Stomach (tissue), 9 donors: Measurements from ENCODE around the gene FCAMR. TPM values are rescaled to one million over a fixed set of nuclear protein-coding genes. Genes with fewer than 3 reads are reported as not detected.

ENCODE experiments used
- DNase-seq, 2 donors: peaks; one replicate each; pipeline versions ENCODE4 v3.0.0 to v3.0.0-alpha.2; 2013 to 2019
- H3K27ac ChIP-seq, 5 donors: fragments of 200-600 bp in 4 of 5; sonication (generic) in 4 of 5; one replicate each; pipeline ENCODE4 v1.5.1; 2013 to 2019; ENCODE audit warnings: mild to moderate bottlenecking in 1 of 5, moderate library complexity in 1 of 5
- H3K27me3 ChIP-seq, 3 donors: fragments of 200-600 bp; sonication (generic); one replicate each; pipeline ENCODE4 v1.5.1; 2017 to 2019; ENCODE audit warnings: mixed run types in 1 of 3
- H3K36me3 ChIP-seq, 4 donors: fragments of 200-600 bp; sonication (generic); 1 replicate in 3 of 4; 2 replicates in 1 of 4; pipeline ENCODE4 v1.5.1; 2016 to 2019
- H3K4me1 ChIP-seq, 4 donors: fragments of 200-600 bp; sonication (generic); one replicate each; pipeline ENCODE4 v1.5.1; 2016 to 2019
- H3K4me3 ChIP-seq, 4 donors: fragments of 200-600 bp; sonication (generic) in 3 of 4; one replicate each; pipeline ENCODE4 v1.5.1; 2016 to 2019; ENCODE audit warnings: mild to moderate bottlenecking in 1 of 4
- H3K9me3 ChIP-seq, 4 donors: fragments of 200-600 bp; sonication (generic); one replicate each; pipeline ENCODE4 v1.5.1; 2016 to 2019
- CTCF ChIP-seq, 7 experiments: fragments of 450-650 bp in 4 of 7; fragments of 200-600 bp in 3 of 7; sonication (generic) in 3 of 7; IDR thresholded peaks; one replicate each; pipeline ENCODE4 v1.5.1; 2016 to 2019; ENCODE audit warnings: antibody characterized with exemption in 7 of 7, control low read depth in 2 of 7, mild to moderate bottlenecking in 1 of 7
- EP300 ChIP-seq: sonication (generic); formaldehyde crosslinking; IDR thresholded peaks from one replicate; pipeline ENCODE4 v1.6.1; 2017; ENCODE audit warnings: antibody characterized with exemption
- POLR2A ChIP-seq, 4 donors: fragments of 450-650 bp; IDR thresholded peaks; one replicate each; pipeline ENCODE4 v1.6.1; 2016; ENCODE audit warnings: antibody characterized with exemption in 4 of 4, control low read depth in 2 of 4, mild to moderate bottlenecking in 1 of 4, moderate library complexity in 1 of 4
- POLR2AphosphoS5 ChIP-seq, 3 donors: sonication (generic); formaldehyde crosslinking; IDR thresholded peaks; one replicate each; pipeline ENCODE4 v1.6.1; 2016; ENCODE audit warnings: antibody characterized with exemption in 3 of 3
- WGBS, 5 donors: extraction: QIAGEN DNeasy Blood & Tissue Kit in 3 of 5; methylation state at CpG; one replicate each; pipeline versions ENCODE4 v1.1.5 to v1.1.7; 2013 to 2018; 5-methylcytosine and 5-hydroxymethylcytosine counted together
- intact Hi-C: fragments of 100-400 bp; cut with DNase I; formaldehyde crosslinking; loops from one replicate; pipeline ENCODE4 v1.15.1; 2023; ENCODE audit warnings: low total_unique reads
- polyA plus RNA-seq, 3 donors: library from polyadenylated mRNA; stranded (reverse); fragments of 200-250 nt; gene quantifications; one replicate each; pipeline ENCODE4 v1.2.3, GENCODE V29; 2013
- total RNA-seq, 5 donors: library from RNA; depleted of rRNA; stranded (reverse); fragments of >200 nt; gene quantifications; one replicate each; pipeline versions ENCODE4 v1.1.0 to v1.2.3, GENCODE V29; 2014 to 2016
- donor health status: healthy with polysubstance abuse.
- donor health status: Bipolar disorder and iron deficiency.
- donor health status: healthy.

The FCAMR gene
- total and polyA plus RNA-seq, 8 donors = 0.30 to 0.58 (median 0.37) TPM; not detected in 5

- no peak for TF ChIP-seq POLR2A (IDR thresholded peaks at IDR 0.05)
- TF ChIP-seq EP300 = no peak
- no peak for TF ChIP-seq POLR2AphosphoS5 (IDR thresholded peaks at IDR 0.05)
- no peak for TF ChIP-seq CTCF (IDR thresholded peaks at IDR 0.05)
- no peak for DNase-seq
- intact Hi-C loops = no loop called here
- Histone ChIP-seq H3K27me3 (no peaks in the 10 kb centered on the region), H3K4me3 (no peak overlapping the region), H3K36me3 (no peaks in the 10 kb centered on the region), H3K9me3 (no peaks in the 10 kb centered on the region), H3K4me1 (peaks cover 50 to 84% (median 69%) of the 10 kb centered on the region in 4 donors), H3K27ac (peak overlapping the region; percentile 46 to 94 (median 83))
- 43 to 69% (median 54%) methylated on average over 3 of the region's 3 CpGs for WGBS, 5 donors
These were observed 36.7 kb upstream of the FCAMR start for GRCh38 chr1:207006914-207007313.

DNA sequence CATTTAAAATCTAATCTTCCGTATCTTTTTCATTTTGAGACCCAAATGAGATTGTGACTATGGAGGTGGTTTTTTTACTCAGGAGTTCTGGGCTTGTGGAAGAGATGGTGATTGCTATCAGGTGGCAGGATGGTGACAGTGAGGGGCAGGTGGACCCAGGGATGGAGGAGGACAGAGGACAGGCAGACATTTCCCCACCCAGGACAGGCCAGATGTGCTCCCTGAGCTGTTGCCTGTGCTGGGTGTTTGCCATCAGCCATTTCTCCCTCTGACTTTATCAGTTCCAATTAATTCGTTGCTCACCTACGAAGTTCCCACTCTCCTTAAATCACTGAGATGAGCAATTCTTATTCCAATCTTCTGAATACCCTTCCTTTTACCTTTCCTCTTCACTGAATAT is 35.8 kb upstream of the FCAMR start:
- intact Hi-C loops = no loop called here
- Histone ChIP-seq H3K36me3 (no peaks in the 10 kb centered on the region), H3K27me3 (no peaks in the 10 kb centered on the region), H3K4me3 (no peak overlapping the region), H3K9me3 (no peaks in the 10 kb centered on the region), H3K4me1 (peaks cover 50 to 85% (median 71%) of the 10 kb centered on the region in 4 donors), H3K27ac (peak overlapping the region; percentile 82 to 94 (median 89))
- no peak for TF ChIP-seq CTCF (IDR thresholded peaks at IDR 0.05)
- no peak for TF ChIP-seq EP300
- no peak for TF ChIP-seq POLR2A (IDR thresholded peaks at IDR 0.05)
- no peak for TF ChIP-seq POLR2AphosphoS5 (IDR thresholded peaks at IDR 0.05)
- no peak for DNase-seq
- WGBS, 5 donors = 46 to 78% (median 58%) methylated on average over 3 of the region's 3 CpGs

DNA sequence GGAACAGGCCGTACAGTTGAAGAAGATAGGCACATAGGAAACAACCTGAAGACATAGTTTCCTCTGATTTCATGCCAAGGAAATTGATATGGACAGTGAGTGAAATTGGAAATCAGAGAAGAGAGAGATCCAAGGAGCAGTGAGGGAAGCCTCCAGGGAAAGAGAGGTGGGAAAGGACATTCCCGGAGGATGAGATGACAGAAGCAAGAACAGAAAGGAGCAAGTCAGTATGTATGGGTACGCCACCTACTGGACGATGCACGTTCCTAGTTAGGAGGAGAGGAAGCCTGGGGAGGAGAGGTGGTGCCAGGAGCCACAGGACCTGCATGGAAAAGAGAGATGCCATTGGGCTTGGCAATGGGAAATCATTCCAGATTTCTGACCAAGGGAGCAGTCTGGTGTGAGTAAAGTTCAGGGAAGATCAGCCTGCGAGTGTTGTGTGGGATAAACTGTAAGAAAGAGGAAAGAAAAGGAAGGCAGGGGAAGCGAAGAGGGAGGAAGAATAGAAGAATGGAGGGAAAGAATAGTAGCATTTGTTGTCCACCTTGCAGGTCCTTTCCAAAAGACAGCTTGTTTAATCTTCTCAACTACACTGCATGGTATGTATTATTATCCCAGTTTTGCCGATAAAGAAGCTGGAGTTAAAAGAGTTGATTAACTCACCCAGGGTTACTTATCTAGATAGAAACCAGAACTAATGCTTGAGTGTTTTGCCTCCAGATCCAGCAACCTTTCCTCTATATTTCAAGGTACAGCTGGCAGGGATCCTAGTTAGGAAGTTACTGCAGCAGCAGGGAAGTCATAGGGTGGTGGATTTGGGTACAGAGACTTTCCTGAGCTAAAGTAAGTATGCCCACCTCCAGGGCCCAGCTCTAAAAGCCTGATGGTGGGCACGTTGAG is 34.9 kb upstream of the FCAMR start:
- Histone ChIP-seq H3K27ac (peak overlapping the region; percentile 82 to 94 (median 89)), H3K36me3 (no peaks in the 10 kb centered on the region), H3K4me3 (peak overlapping the region in 1 of 4 donors; percentile 10), H3K27me3 (no peaks in the 10 kb centered on the region), H3K9me3 (no peaks in the 10 kb centered on the region), H3K4me1 (peaks cover 52 to 76% (median 64%) of the 10 kb centered on the region in 4 donors)
- TF ChIP-seq POLR2A (IDR thresholded peaks at IDR 0.05) (no peak), EP300 (no peak), POLR2AphosphoS5 (IDR thresholded peaks at IDR 0.05) (peak in 2 of 3 donors; percentile 55 to 73), CTCF (IDR thresholded peaks at IDR 0.05) (peak in 5 of 7 experiments; percentile 37 to 76 (median 66))
- peak; percentile 76 to 90 for DNase-seq
- intact Hi-C loops = no loop called here
- 15 to 33% (median 25%) methylated on average over 9 of the region's 9 CpGs for WGBS, 5 donors

- 73 to 92% (median 78%) methylated on average over 4 of the region's 4 CpGs for WGBS, 5 donors
- Histone ChIP-seq H3K27me3 (no peaks in the 10 kb centered on the region), H3K4me1 (peaks cover 41 to 57% (median 47%) of the 10 kb centered on the region in 4 donors), H3K36me3 (no peaks in the 10 kb centered on the region), H3K9me3 (no peaks in the 10 kb centered on the region), H3K4me3 (no peak overlapping the region), H3K27ac (peak overlapping the region; percentile 74 to 94 (median 83))
- TF ChIP-seq EP300 (no peak), CTCF (IDR thresholded peaks at IDR 0.05) (no peak), POLR2A (IDR thresholded peaks at IDR 0.05) (no peak), POLR2AphosphoS5 (IDR thresholded peaks at IDR 0.05) (no peak)
- intact Hi-C loops = no loop called here
- no peak for DNase-seq
These were observed 33.0 kb upstream of the FCAMR start for GRCh38 chr1:207003210-207003609.
